IMR-90 (cell line): ENCODE data around the gene NR5A1. TPM values are rescaled to one million over a fixed set of nuclear protein-coding genes. Genes with fewer than 3 reads are reported as not detected.

Experiments
- ATAC-seq: fragments of 200-7000 bp; cut with Tn5 transposase; 2 replicates; pipeline ENCODE4 v1.9.1; 2020; ENCODE audit warnings: low read depth, mild to moderate bottlenecking, moderate library complexity
- BruUV-seq: library from RNA; stranded (reverse); fragments of 400-500 nt; replicated peaks from 2 replicates; lab custom pipeline; 2021; lab: Mats Ljungman, UMichigan
- CTCF ChIA-PET: fragments of 300-600 bp; formaldehyde crosslinking; extraction: SDS; loops from one replicate; lab custom pipeline; 2021; ENCODE audit warnings: antibody characterized with exemption; lab: Yijun Ruan, JAX
- POLR2A ChIA-PET: fragments of 300-600 bp; sonication (Branson Sonifier 250); formaldehyde crosslinking; loops from one replicate; lab custom pipeline; 2022; ENCODE audit warnings: antibody characterized with exemption; ENCODE audit not compliant: unreplicated experiment; lab: Charles Lee
- DNase-seq: peaks from one replicate; pipeline ENCODE4 v3.0.0; 2013
- H2AFZ ChIP-seq: replicated peaks from 2 replicates; pipeline ENCODE3; 2013; ENCODE audit warnings: low read length, mild to moderate bottlenecking; ENCODE audit not compliant: poor library complexity
- H2AK5ac ChIP-seq: 2 replicates; pipeline ENCODE4 v1.6.1; 2013; ENCODE audit warnings: low read depth, low read length, inconsistent platforms
- H2AK9ac ChIP-seq: replicated peaks from 2 replicates; pipeline ENCODE3; 2013; ENCODE audit warnings: mild to moderate bottlenecking, low read depth, low read length, moderate library complexity; ENCODE audit not compliant: poor library complexity
- H2BK120ac ChIP-seq: 2 replicates; pipeline ENCODE4 v1.6.1; 2013; ENCODE audit warnings: low read depth, low read length, inconsistent platforms
- H2BK15ac ChIP-seq: 3 replicates; pipeline ENCODE4 v1.6.1; 2013; ENCODE audit warnings: low read depth, low read length, inconsistent platforms
- H2BK20ac ChIP-seq: 2 replicates; pipeline ENCODE4 v1.6.1; 2013; ENCODE audit warnings: low read depth, mild to moderate bottlenecking, inconsistent platforms, low read length, moderate library complexity
- H2BK5ac ChIP-seq: 2 replicates; pipeline ENCODE4 v1.6.1; 2013; ENCODE audit warnings: mild to moderate bottlenecking, low read depth, low read length, inconsistent platforms; ENCODE audit not compliant: poor library complexity, severe bottlenecking
- H3K14ac ChIP-seq: replicated peaks from 2 replicates; pipeline ENCODE4 v1.6.1; 2013; ENCODE audit warnings: low read depth, low read length, inconsistent platforms
- H3K18ac ChIP-seq: 2 replicates; pipeline ENCODE4 v1.6.1; 2013; ENCODE audit warnings: low read depth, low read length, control low read depth
- H3K23ac ChIP-seq: 2 replicates; pipeline ENCODE4 v1.6.1; 2013; ENCODE audit warnings: low read depth, low read length, inconsistent platforms
- H3K27ac ChIP-seq: 2 replicates; pipeline ENCODE4 v1.5.1; 2013; ENCODE audit warnings: mild to moderate bottlenecking, control low read depth, low read length; ENCODE audit not compliant: insufficient read depth
- H3K27me3 ChIP-seq: 2 replicates; pipeline ENCODE4 v1.6.1; 2013; ENCODE audit warnings: low read length; ENCODE audit not compliant: control insufficient read depth, insufficient read depth
- H3K36me3 ChIP-seq: 2 replicates; pipeline ENCODE4 v1.6.1; 2013; ENCODE audit warnings: low read length, mixed read lengths; ENCODE audit not compliant: control insufficient read depth, insufficient read depth
- H3K4ac ChIP-seq: 2 replicates; pipeline ENCODE4 v1.6.1; 2013; ENCODE audit warnings: low read depth, low read length, inconsistent platforms
- H3K4me1 ChIP-seq: 2 replicates; pipeline ENCODE4 v1.6.1; 2013; ENCODE audit warnings: low read length, mixed read lengths; ENCODE audit not compliant: control insufficient read depth, insufficient read depth
- H3K4me2 ChIP-seq: 2 replicates; pipeline ENCODE4 v1.6.1; 2013; ENCODE audit warnings: low read depth, mild to moderate bottlenecking, control low read depth, low read length, moderate library complexity
- H3K4me3 ChIP-seq: 2 replicates; pipeline ENCODE4 v1.5.1; 2013; ENCODE audit warnings: low read depth, mild to moderate bottlenecking, control low read depth, low read length, moderate library complexity; ENCODE audit not compliant: insufficient read depth
- H3K56ac ChIP-seq: 2 replicates; pipeline ENCODE4 v1.6.1; 2013; ENCODE audit warnings: low read length, inconsistent platforms; ENCODE audit not compliant: insufficient read depth; ENCODE audit errors: extremely low read depth
- H3K79me1 ChIP-seq, 2 experiments: 2 replicates each; pipeline ENCODE4 v1.6.1; 2013; ENCODE audit warnings: low read length in 2 of 2, inconsistent platforms in 1 of 2, low read depth in 1 of 2
- H3K9ac ChIP-seq: 2 replicates; pipeline ENCODE4 v1.6.1; 2013; ENCODE audit warnings: low read depth, low read length, control low read depth
- H3K9me1 ChIP-seq: 2 replicates; pipeline ENCODE4 v1.6.1; 2013; ENCODE audit warnings: low read length, inconsistent platforms; ENCODE audit not compliant: insufficient read depth
- H3K9me3 ChIP-seq: 2 replicates; pipeline ENCODE4 v1.6.1; 2013; ENCODE audit warnings: low read length; ENCODE audit not compliant: control insufficient read depth, insufficient read depth
- H4K20me1 ChIP-seq: 2 replicates; pipeline ENCODE4 v1.6.1; 2013; ENCODE audit warnings: low read length, inconsistent platforms; ENCODE audit not compliant: insufficient read depth
- H4K5ac ChIP-seq: 2 replicates; pipeline ENCODE4 v1.6.1; 2013; ENCODE audit warnings: mild to moderate bottlenecking, low read depth, low read length, control low read depth
- H4K8ac ChIP-seq, 2 experiments: 2 replicates each; pipeline ENCODE4 v1.6.1; 2013; ENCODE audit warnings: low read depth in 2 of 2, low read length in 2 of 2, control low read depth in 1 of 2, inconsistent platforms in 1 of 2
- H4K91ac ChIP-seq: 2 replicates; pipeline ENCODE4 v1.6.1; 2013; ENCODE audit warnings: low read depth, low read length, inconsistent platforms; ENCODE audit not compliant: insufficient read depth
- BHLHE40 ChIP-seq: fragments of 150-350 bp; IDR thresholded peaks from 2 replicates; pipeline ENCODE4 v1.6.1; 2016; ENCODE audit warnings: mild to moderate bottlenecking, low read depth, low read length
- CHD1 ChIP-seq: IDR thresholded peaks from 2 replicates; pipeline ENCODE4 v1.6.1; 2012; ENCODE audit warnings: low read depth, low read length, improper control_type of control experiment
- ELK1 ChIP-seq: fragments of 150-350 bp; IDR thresholded peaks from 2 replicates; pipeline ENCODE4 v1.6.1; 2016; ENCODE audit warnings: low read depth, mild to moderate bottlenecking, low read length, moderate library complexity, borderline replicate concordance
- FOS ChIP-seq: fragments of 150-350 bp; IDR thresholded peaks from 2 replicates; pipeline ENCODE4 v1.6.1; 2016; ENCODE audit warnings: low read depth, low read length
- MAFK ChIP-seq: IDR thresholded peaks from 2 replicates; pipeline ENCODE4 v1.6.1; 2012; ENCODE audit warnings: low read depth, low read length, improper control_type of control experiment
- MAZ ChIP-seq: IDR thresholded peaks from 2 replicates; pipeline ENCODE4 v1.6.1; 2012; ENCODE audit warnings: low read depth, mild to moderate bottlenecking, low read length, improper control_type of control experiment, moderate library complexity, borderline replicate concordance
- NFE2L2 ChIP-seq: fragments of 150-350 bp; IDR thresholded peaks from 2 replicates; pipeline ENCODE4 v1.6.1; 2016; ENCODE audit warnings: low read depth, mild to moderate bottlenecking, low read length
- RAD21 ChIP-seq: IDR thresholded peaks from 2 replicates; pipeline ENCODE4 v1.6.1; 2012; ENCODE audit warnings: low read length, improper control_type of control experiment
- RFX5 ChIP-seq: IDR thresholded peaks from 2 replicates; pipeline ENCODE4 v1.8.0; 2012; ENCODE audit warnings: low read depth, mild to moderate bottlenecking, low read length, moderate library complexity
- SMC3 ChIP-seq: fragments of 150-350 bp; IDR thresholded peaks from 2 replicates; pipeline ENCODE4 v1.6.1; 2016; ENCODE audit warnings: low read depth, mild to moderate bottlenecking, antibody characterized with exemption, low read length, moderate library complexity
- USF2 ChIP-seq: fragments of 150-350 bp; IDR thresholded peaks from 2 replicates; pipeline ENCODE4 v1.6.1; 2017; ENCODE audit warnings: mild to moderate bottlenecking, antibody characterized with exemption, low read length, low read depth
- WGBS, 2 experiments: methylation state at CpG; one replicate each; pipeline versions ENCODE4 v1.1.5 to v1.1.7; 2013; ENCODE audit warnings: missing lambda C conversion rate in 2 of 2; ENCODE audit not compliant: insufficient read length in 1 of 2; ENCODE audit errors: extremely low coverage in 2 of 2; 5-methylcytosine and 5-hydroxymethylcytosine counted together
- dilution Hi-C: fragments of 300-500 bp; cut with HindIII; formaldehyde crosslinking; loops from one replicate; pipeline ENCODE4 v1.14.3; 2018; ENCODE audit warnings: low sequenced_read_pairs; ENCODE audit not compliant: unreplicated experiment
- in situ Hi-C: fragments of 300-500 bp; cut with MboI; formaldehyde crosslinking; loops from 3 replicates; pipeline ENCODE4 v1.14.3; 2019; ENCODE audit warnings: low sequenced_read_pairs, inconsistent platforms, mixed read lengths
- intact Hi-C: fragments of 100-400 bp; cut with micrococcal nuclease; formaldehyde crosslinking; loops from 2 replicates; pipeline ENCODE4 v1.10.0; 2022
- polyA plus RNA-seq, 3 experiments: library from polyadenylated mRNA; depleted of rRNA; stranded (reverse); fragments of >200 nt; gene quantifications; 2 replicates each; pipeline ENCODE4 v1.2.3, GENCODE V29; 2012; ENCODE audit warnings: low replicate concordance in 1 of 3
- total RNA-seq: library from RNA; depleted of rRNA; stranded (reverse); fragments of >200 nt; gene quantifications from 2 replicates; pipeline ENCODE4 v1.2.3, GENCODE V29; 2012

Gene NR5A1
- total and polyA plus RNA-seq, 2 of the 4 experiments (the other 2 are of a cell fraction), result not detected

GRCh38 chr9:124500796-124501611 is 6.2 kb downstream of the NR5A1 start:
- Histone ChIP-seq H4K8ac (no peak overlapping the region), H3K27me3 (peaks cover 91% of the 10 kb centered on the region), H3K23ac (no peak overlapping the region), H3K4ac (no peak overlapping the region), H2BK5ac (no peak overlapping the region), H2BK120ac (no peak overlapping the region), H2AK9ac (no peak overlapping the region), H3K4me3 (no peak overlapping the region), H2BK15ac (no peak overlapping the region), H3K14ac (no peak overlapping the region), H3K18ac (no peak overlapping the region), H4K5ac (no peak overlapping the region), H3K79me1 (no peaks in the 10 kb centered on the region), H3K56ac (no peak overlapping the region), H3K4me2 (no peak overlapping the region), H3K27ac (no peak overlapping the region), H4K91ac (no peak overlapping the region), H2AFZ (no peak overlapping the region), H3K4me1 (no peaks in the 10 kb centered on the region; the same call in 1 of the 2 replicates), H2BK20ac (no peak overlapping the region), H3K9ac (no peak overlapping the region), H3K36me3 (no peaks in the 10 kb centered on the region), H3K9me1 (no peaks in the 10 kb centered on the region), H3K9me3 (peaks cover 6% of the 10 kb centered on the region), H2AK5ac (no peak overlapping the region), H4K20me1 (peaks cover 3% of the 10 kb centered on the region; the same call in 1 of the 2 replicates)
- BruUV-seq, result no TSS peak
- ChIA-PET CTCF (no interaction called here), POLR2A (no interaction called here)
- in situ Hi-C loops, result no loop called here
- no peak for ATAC-seq
- dilution Hi-C loops, result no loop called here
- WGBS, 2 experiments, result 44% methylated on average over 6 of the region's 12 CpGs; no CpG with 5 or more reads in 1 of the 2 experiments
- TF ChIP-seq BHLHE40, result no peak
- TF ChIP-seq FOS, result no peak
- TF ChIP-seq RFX5, result no peak
- no peak for TF ChIP-seq NFE2L2
- TF ChIP-seq SMC3, result no peak
- no peak for TF ChIP-seq ELK1
- TF ChIP-seq USF2, result no peak
- no peak for TF ChIP-seq CHD1
- no peak for TF ChIP-seq MAZ
- TF ChIP-seq MAFK, result no peak
- TF ChIP-seq RAD21, result no peak
- intact Hi-C loops, result no loop called here
- DNase-seq, result no peak
